ENCODE measurements around the gene SORCS2.

The SORCS2 gene

GRCh38 chr4:7542781-7543180 is 350.4 kb downstream of the SORCS2 start:
- no peak for DNase-seq

- no peak for DNase-seq
These were observed 353.9 kb downstream of the SORCS2 start for GRCh38 chr4:7546152-7546808.

- DNase-seq: no peak
These were observed 354.6 kb downstream of the SORCS2 start for GRCh38 chr4:7546809-7547367.

GRCh38 chr4:7547368-7548040 is 355.2 kb downstream of the SORCS2 start:
- DNase-seq: no peak

- no peak for DNase-seq
These were observed 357.5 kb downstream of the SORCS2 start for GRCh38 chr4:7549866-7550265.

GRCh38 chr4:7552466-7552865 is 360.1 kb downstream of the SORCS2 start:
- no peak for DNase-seq

- DNase-seq: no peak
These were observed 360.9 kb downstream of the SORCS2 start for GRCh38 chr4:7553280-7553679.

- DNase-seq: no peak
These were observed 362.6 kb downstream of the SORCS2 start for GRCh38 chr4:7554905-7555304.

GRCh38 chr4:7556558-7556957 is 364.2 kb downstream of the SORCS2 start:
- DNase-seq: no peak

GRCh38 chr4:7557456-7557855 is 365.1 kb downstream of the SORCS2 start:
- no peak for DNase-seq

- DNase-seq: no peak
These were observed 366.1 kb downstream of the SORCS2 start for GRCh38 chr4:7558436-7558835.

GRCh38 chr4:7559316-7559715 is 367.0 kb downstream of the SORCS2 start:
- DNase-seq: no peak

GRCh38 chr4:7559741-7560395 is 367.5 kb downstream of the SORCS2 start:
- DNase-seq: no peak

GRCh38 chr4:7561557-7561956 is 369.2 kb downstream of the SORCS2 start:
- DNase-seq: no peak

GRCh38 chr4:7564242-7564641 is 371.9 kb downstream of the SORCS2 start:
- DNase-seq: no peak

- no peak for DNase-seq
These were observed 373.1 kb downstream of the SORCS2 start for GRCh38 chr4:7565483-7565882.

GRCh38 chr4:7569810-7570783 is 377.8 kb downstream of the SORCS2 start:
- no peak for DNase-seq

- DNase-seq: no peak
These were observed 378.7 kb downstream of the SORCS2 start for GRCh38 chr4:7571001-7571400.

GRCh38 chr4:7571701-7572100 is 379.4 kb downstream of the SORCS2 start:
- DNase-seq: no peak

GRCh38 chr4:7572894-7573293 is 380.6 kb downstream of the SORCS2 start:
- no peak for DNase-seq

GRCh38 chr4:7573576-7574091 is 381.3 kb downstream of the SORCS2 start:
- no peak for DNase-seq

GRCh38 chr4:7574287-7575014 is 382.1 kb downstream of the SORCS2 start:
- DNase-seq: no peak
